PC-9 (cell line): ENCODE results near the gene FSIP1. TPM values are rescaled to one million over a fixed set of nuclear protein-coding genes. Genes with fewer than 3 reads are reported as not detected.
A peak's percentile ranks its signal among the peaks of the same experiment; 100 is the strongest.

Experiments used
- BruUV-seq: library from RNA; stranded (reverse); fragments of 400-500 nt; replicated peaks from 2 replicates; lab custom pipeline; 2021; lab: Mats Ljungman, UMichigan
- CTCF ChIA-PET: fragments of 300-600 bp; sonication (Branson Sonifier 250); formaldehyde crosslinking; loops from one replicate; lab custom pipeline; 2022; ENCODE audit warnings: antibody characterized with exemption; lab: Charles Lee
- POLR2A ChIA-PET: fragments of 300-600 bp; sonication (Branson Sonifier 250); formaldehyde crosslinking; loops from one replicate; lab custom pipeline; 2022; ENCODE audit warnings: antibody characterized with exemption; ENCODE audit not compliant: unreplicated experiment; lab: Charles Lee
- DNase-seq, 2 experiments: peaks; one replicate each; pipeline versions ENCODE4 v3.0.0 to v3.0.0-alpha.2; 2015 to 2022; ENCODE audit warnings: mixed read lengths in 1 of 2
- H2AFZ ChIP-seq: fragments of 200-600 bp; sonication (generic); 2 replicates; pipeline ENCODE4 v1.8.1; 2017; ENCODE audit warnings: antibody characterized with exemption
- H3F3A ChIP-seq: fragments of 200-600 bp; sonication (generic); 2 replicates; pipeline ENCODE4 v1.8.1; 2017; ENCODE audit warnings: antibody characterized with exemption, mild to moderate bottlenecking, low read depth; ENCODE audit not compliant: insufficient read depth
- H3K27ac ChIP-seq: fragments of 200-600 bp; sonication (generic); 2 replicates; pipeline ENCODE4 v1.6.1; 2016; ENCODE audit warnings: mixed run types
- H3K27me3 ChIP-seq: fragments of 200-600 bp; sonication (generic); 2 replicates; pipeline ENCODE4 v1.6.1; 2016; ENCODE audit warnings: low read depth, mixed run types; ENCODE audit not compliant: insufficient read depth
- H3K36me3 ChIP-seq: fragments of 200-600 bp; sonication (generic); 2 replicates; pipeline ENCODE4 v1.6.1; 2016; ENCODE audit warnings: low read depth, mixed run types
- H3K4me1 ChIP-seq: fragments of 200-600 bp; sonication (generic); replicated peaks from 2 replicates; pipeline ENCODE4 v1.6.1; 2016; ENCODE audit warnings: mixed run types; ENCODE audit not compliant: insufficient read depth
- H3K4me2 ChIP-seq: fragments of 200-600 bp; sonication (generic); 2 replicates; pipeline ENCODE4 v1.6.1; 2017; ENCODE audit warnings: mixed run types
- H3K4me3 ChIP-seq: fragments of 200-600 bp; sonication (generic); 2 replicates; pipeline ENCODE4 v1.6.1; 2016; ENCODE audit warnings: mixed run types
- H3K79me2 ChIP-seq: fragments of 200-600 bp; sonication (generic); 2 replicates; pipeline ENCODE4 v1.6.1; 2017; ENCODE audit warnings: low read depth, mixed run types
- H3K9me2 ChIP-seq: fragments of 200-600 bp; sonication (generic); 2 replicates; pipeline ENCODE4 v1.8.1; 2017; ENCODE audit warnings: mild to moderate bottlenecking; ENCODE audit not compliant: insufficient read depth
- H3K9me3 ChIP-seq: fragments of 200-600 bp; sonication (generic); 2 replicates; pipeline ENCODE4 v1.8.1; 2016; ENCODE audit warnings: low read depth; ENCODE audit not compliant: insufficient read depth
- H4K20me1 ChIP-seq: fragments of 200-600 bp; sonication (generic); 2 replicates; pipeline ENCODE4 v1.8.1; 2017; ENCODE audit not compliant: insufficient read depth
- CTCF ChIP-seq: fragments of 200-600 bp; sonication (generic); conservative IDR thresholded peaks from 2 replicates; pipeline ENCODE4 v1.6.1; 2017; ENCODE audit warnings: mixed run types, antibody characterized with exemption, mild to moderate bottlenecking, moderate library complexity
- EZH2 ChIP-seq: fragments of 200-600 bp; sonication (generic); IDR thresholded peaks from 2 replicates; pipeline ENCODE4 v1.8.0; 2017; ENCODE audit warnings: antibody characterized with exemption, low read depth
- intact Hi-C: fragments of 100-400 bp; cut with micrococcal nuclease; formaldehyde crosslinking; loops from one replicate; pipeline ENCODE4 v1.10.0; 2022; ENCODE audit not compliant: unreplicated experiment
- total RNA-seq: library from RNA; stranded (reverse); gene quantifications from 2 replicates; pipeline ENCODE4 v1.2.3, GENCODE V29; 2021

FSIP1 gene
- total RNA-seq, 1 experiment from 2014 or later, result 1.2 TPM

DNA sequence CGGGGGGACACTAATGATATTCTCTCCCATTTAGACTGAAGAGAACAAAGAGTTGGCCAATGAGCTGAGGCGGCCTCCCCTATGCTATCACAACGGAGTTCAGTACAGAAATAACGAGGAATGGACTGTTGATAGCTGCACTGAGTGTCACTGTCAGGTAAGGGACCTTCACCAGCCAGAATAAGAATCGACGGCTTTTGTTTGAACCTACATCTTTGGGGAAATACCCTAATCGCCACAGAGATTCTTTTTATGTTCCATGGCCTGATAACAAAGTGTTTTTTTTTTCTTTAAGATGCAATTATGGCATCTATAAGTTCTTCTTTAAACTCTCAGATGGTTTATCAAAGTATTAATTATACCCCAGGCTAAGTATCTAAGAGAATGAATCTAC is 198.4 kb downstream of the FSIP1 start:
- BruUV-seq, result no TSS peak
- Histone ChIP-seq H3K9me2 (no peaks in the 10 kb centered on the region), H3F3A (no peaks in the 10 kb centered on the region), H3K27ac (no peak overlapping the region), H3K4me1 (peaks cover 14% of the 10 kb centered on the region; the same call in 1 of the 2 replicates), H3K9me3 (no peaks in the 10 kb centered on the region), H3K36me3 (peaks cover 21% of the 10 kb centered on the region), H3K4me2 (no peak overlapping the region), H3K27me3 (no peaks in the 10 kb centered on the region), H2AFZ (no peak overlapping the region), H3K4me3 (no peak overlapping the region), H3K79me2 (peaks cover 20% of the 10 kb centered on the region), H4K20me1 (no peaks in the 10 kb centered on the region; the same call in 1 of the 2 replicates)
- ChIA-PET POLR2A (interaction anchor here (0.6 to 0.7 kb wide), 2 partner anchors 10 to 461 kb away, joined by 3 to 5 read pairs; no protein-coding TSS in a partner anchor), CTCF (interaction anchor here (0.9 kb wide), 1 partner anchor 172 kb away, joined by 4 read pairs; no protein-coding TSS in a partner anchor)
- intact Hi-C loops, result loop anchor here (5.0 kb wide), 2 partner anchors 173 to 587 kb away; no protein-coding TSS in a partner anchor
- no peak for DNase-seq
- TF ChIP-seq EZH2 (no peak), CTCF (no peak)

- H3K36me3 ChIP-seq, result peaks cover 21% of the 10 kb centered on the region
- no peaks in the 10 kb centered on the region for H3F3A ChIP-seq
- H3K4me2 ChIP-seq, result 0 out of 2 replicates have a peak overlapping the region, but pooled peaks have one; percentile 97
Measured at GRCh38 chr15:39583596-39584265, 198.9 kb downstream of the FSIP1 start.

More at GRCh38 chr15:39583596-39584265, 198.9 kb downstream of the FSIP1 start:
- Histone ChIP-seq H3K4me3 (no peak overlapping the region), H3K9me3 (no peaks in the 10 kb centered on the region), H3K4me1 (peaks cover 19% of the 10 kb centered on the region; the same call in 1 of the 2 replicates), H3K27ac (no peak overlapping the region), H3K9me2 (no peaks in the 10 kb centered on the region), H3K79me2 (peaks cover 20% of the 10 kb centered on the region), H2AFZ (no peak overlapping the region), H4K20me1 (no peaks in the 10 kb centered on the region; the same call in 1 of the 2 replicates), H3K27me3 (no peaks in the 10 kb centered on the region)
- intact Hi-C loops, result loop anchor here (5.0 kb wide), 2 partner anchors 174 to 586 kb away; no protein-coding TSS in a partner anchor
- BruUV-seq, result no TSS peak
- no peak for DNase-seq
- ChIA-PET POLR2A (interaction anchor here (0.6 to 0.7 kb wide), 2 partner anchors 11 to 461 kb away, joined by 3 to 5 read pairs; no protein-coding TSS in a partner anchor), CTCF (interaction anchor here (0.6 to 0.9 kb wide), 3 partner anchors 173 to 175 kb away, joined by 4 to 7 read pairs (median 5); no protein-coding TSS in a partner anchor)
- peak; percentile 29; the same call in 1 of the 2 replicates for TF ChIP-seq CTCF
- TF ChIP-seq EZH2, result no peak
